Limb (tissue), 2 donors: Measurements from ENCODE around the gene ZSWIM6.

ENCODE experiments used
- DNase-seq, 2 donors: peaks; one replicate each; pipeline ENCODE4 v3.0.0-alpha.2; 2016; ENCODE audit errors: extremely low spot score in 2 of 2

The ZSWIM6 gene

DNA sequence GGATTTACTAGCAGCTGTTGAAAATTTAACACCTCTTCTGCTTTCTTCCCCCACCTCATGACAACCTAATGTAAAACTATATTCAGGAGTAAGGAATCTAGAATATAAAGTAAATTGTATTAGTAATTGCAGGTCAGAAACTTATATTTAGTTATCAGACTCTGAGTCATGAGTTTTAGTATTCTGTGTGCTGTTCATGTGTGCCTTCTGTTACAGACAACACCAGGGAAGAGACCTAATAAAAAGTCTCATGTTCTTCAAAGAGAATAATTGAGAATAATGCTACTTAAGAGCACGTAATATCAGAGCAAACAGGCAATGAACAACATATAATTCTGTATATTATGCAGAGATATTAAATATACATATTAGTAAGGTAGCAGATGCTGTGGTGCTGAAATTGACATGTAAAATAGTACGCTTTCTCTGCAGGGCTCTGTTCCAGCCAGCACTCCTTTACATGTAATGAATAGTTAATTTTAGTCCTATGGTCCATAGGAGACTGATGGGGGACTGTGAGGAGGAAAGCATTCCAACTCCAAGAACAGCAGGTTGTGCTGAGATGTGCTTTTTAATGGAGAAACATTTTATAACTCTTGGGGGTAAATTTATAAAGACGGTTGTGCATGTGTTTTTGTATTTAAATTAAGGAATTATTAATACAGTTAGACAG lies 106.4 kb downstream of the ZSWIM6 start:
- DNase-seq, result no peak

- DNase-seq, result no peak
Measured at GRCh38 chr5:61440086-61440485, 108.0 kb downstream of the ZSWIM6 start.

DNA sequence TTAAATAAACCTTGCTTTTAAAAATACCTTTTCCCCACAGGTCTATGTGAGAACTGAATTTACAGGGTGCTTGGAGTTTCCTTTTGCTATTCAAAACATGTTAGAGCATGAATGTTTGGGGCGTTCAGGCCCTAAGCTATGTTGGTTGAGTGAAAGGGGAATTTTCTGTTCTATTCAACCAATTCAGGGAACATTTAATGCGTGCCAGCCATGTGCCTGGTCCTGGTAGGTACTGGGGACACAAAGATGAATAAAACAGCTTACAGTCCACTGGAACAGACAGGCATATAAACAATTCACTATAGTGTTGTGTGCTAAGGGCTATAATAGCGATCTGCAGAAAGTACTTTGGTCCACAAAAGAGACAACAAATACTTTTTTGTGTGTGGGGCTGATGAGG lies 108.5 kb downstream of the ZSWIM6 start:
- no peak for DNase-seq

GRCh38 chr5:61441742-61442141 lies 109.7 kb downstream of the ZSWIM6 start:
- no peak for DNase-seq

GRCh38 chr5:61447780-61448495 lies 115.9 kb downstream of the ZSWIM6 start:
- DNase-seq, result no peak

DNA sequence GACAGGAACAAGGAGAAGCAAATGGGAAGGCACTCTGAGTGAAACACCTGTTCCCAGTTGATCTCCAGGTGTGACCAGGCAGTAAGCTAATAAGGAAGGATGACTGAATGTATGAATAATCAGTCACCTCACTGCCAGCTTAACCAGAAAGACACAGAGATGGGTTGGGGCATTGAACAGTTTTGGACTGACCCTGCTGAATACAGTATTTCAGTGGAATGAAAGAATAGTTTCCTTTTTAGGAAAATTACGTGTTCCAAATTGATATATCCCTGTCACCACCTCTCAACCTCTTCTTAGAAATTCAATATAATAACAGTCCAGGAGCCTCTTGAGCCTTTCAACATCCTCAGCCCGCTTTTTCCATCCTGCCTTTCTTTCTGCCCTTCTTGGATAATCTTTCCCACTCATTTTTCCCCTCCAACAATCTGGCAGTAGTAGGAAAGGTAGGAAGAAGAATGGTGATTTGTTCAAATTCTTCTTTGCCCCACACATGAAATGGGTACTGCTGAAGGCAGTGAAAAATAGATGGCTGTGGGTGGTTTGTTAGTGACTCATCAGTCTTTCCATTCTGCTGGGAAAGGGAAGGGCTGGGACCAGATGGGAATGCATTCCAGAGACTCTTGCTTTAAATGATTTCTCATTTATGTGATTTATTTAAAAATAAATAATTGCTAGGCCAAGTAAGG lies 117.9 kb downstream of the ZSWIM6 start:
- DNase-seq, result peak in 1 of 2 donors; percentile 45

- peak in 1 of 2 donors; percentile 56 for DNase-seq
Measured at GRCh38 chr5:61450493-61451279, 118.6 kb downstream of the ZSWIM6 start.

DNA sequence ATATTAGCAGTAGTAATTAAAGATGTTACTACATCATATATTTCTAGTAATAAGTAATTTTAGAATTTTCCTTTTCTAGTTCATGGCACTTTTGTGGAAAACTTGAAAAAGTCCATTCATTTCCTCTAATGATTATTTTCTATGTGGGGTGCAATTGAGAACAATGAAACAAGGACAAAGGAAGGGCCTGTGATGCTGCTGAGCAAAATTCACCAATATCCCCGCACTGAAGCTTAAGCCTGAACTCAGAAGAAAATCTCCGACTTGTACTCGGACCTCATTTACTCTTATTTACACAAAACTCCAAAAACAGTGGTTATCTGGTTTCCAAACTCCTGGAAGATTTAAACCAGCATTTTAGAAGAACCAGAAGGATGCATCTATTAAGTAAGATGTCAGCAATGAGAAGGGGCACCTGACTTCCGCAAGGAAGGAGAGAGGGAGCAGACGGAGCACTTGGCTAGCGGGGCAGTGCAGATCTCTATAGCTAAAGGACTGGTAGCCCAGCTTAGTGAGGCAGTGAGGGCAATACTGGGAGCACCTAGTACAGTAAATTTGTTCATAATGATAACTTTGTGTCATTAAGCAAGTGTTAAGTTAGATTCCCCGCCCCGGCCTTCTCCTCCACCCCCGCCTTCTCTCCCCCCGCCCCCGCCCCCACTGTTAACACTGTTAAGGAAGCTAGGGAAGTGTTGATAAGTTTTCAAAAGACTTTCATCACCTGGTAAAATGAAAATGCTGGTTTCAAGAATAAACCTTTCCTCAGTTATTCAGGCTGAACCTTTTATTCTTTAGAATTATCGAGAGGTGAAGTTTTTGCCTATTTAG lies 123.3 kb downstream of the ZSWIM6 start:
- DNase-seq, result no peak

DNA sequence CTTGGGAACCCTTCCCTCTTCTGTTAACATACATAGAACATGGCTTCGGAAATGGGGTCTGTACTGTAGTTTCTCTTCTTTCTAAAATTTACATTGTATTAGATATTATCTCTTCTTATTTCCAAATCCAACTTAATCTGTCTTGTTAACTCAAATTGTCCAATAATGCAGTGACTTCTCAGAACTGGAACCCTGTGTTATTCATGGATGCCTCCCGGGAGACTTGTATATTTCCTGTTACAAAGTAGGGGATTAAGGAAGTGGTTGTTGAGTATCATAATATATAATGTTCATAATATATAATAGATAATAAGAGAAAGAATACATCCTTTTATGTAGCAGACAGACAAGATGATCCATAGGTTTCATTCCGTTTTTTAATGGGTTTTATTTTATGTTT lies 128.4 kb downstream of the ZSWIM6 start:
- DNase-seq, result no peak

GRCh38 chr5:61461417-61461816 lies 129.4 kb downstream of the ZSWIM6 start:
- no peak for DNase-seq

DNA sequence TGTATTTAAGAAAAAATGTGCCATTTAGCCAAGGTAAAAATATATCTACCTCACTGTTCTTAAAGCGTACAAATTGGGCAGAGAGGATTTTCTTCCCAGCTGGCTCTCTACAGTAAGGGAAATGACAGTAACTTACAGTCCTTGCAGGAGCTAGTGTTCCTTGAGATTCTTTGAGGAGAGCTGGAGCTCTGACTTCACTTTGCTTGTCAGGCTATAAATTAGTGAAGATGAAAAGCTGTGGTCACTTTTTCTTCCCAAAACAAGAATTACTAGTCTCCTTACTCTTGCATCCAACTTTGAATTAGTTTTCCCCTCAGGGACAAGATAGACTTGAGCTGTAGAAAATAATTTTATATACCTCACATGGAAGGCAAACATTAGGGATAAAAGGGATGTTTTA lies 129.9 kb downstream of the ZSWIM6 start:
- DNase-seq, result no peak

- DNase-seq, result no peak
Measured at GRCh38 chr5:61463596-61463995, 131.5 kb downstream of the ZSWIM6 start.

DNA sequence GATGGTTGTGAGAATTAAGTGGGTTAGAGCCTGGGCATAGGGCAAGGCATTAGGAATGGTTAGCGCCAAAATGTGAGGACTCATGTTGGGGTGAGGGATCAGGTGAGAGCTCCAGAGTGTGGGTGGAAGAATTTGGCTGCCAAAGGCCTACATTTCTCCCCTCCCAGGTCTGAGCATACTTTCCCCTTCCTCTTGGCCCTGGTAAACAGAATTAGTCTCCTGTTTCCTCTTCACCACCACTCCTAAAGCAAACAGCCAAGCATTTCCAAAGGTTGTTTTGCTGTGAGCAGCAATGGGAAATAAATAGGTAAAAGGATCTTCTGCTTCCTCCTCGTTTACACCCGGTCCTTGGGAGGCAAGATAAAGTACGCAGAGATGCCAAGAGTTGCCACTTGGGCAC lies 132.5 kb downstream of the ZSWIM6 start:
- DNase-seq, result no peak

DNA sequence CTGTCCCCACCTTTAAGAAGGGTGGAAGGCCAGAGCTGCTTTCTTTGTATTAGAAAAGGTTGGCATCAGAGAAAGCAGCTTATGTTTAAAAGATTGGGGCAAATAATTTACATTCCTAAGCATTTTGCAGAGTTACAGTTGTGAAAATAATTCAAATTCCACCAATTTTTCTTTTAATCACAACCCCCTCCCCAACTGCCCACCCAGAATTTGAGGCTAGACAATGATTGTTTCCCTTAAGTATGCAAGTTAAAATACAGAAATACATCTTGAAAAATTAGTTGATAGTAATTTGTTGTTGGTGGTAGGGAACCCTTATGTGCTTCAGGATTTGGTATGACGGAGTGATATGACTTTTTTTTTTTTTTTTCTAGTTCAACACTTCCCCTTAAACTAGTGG lies 133.0 kb downstream of the ZSWIM6 start:
- DNase-seq, result no peak

DNA sequence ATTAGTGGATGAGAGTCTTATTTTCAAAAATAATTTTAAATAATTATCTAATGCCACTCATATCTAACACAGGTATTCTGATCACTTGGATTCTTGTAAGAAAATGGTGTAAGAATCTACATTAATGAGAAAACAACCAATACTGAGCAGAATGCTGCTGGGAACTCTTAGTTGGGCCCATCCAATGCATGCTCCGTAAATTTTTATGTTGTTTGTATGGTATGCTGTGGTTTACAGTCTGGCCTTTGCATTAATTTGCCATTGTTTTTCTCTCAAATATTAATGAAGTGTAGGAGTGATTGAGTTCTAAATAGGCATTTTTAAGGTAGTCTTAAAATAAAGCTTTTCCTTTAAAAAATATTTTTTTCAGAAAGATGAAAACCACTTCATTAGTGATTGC lies 133.4 kb downstream of the ZSWIM6 start:
- DNase-seq, result no peak

DNA sequence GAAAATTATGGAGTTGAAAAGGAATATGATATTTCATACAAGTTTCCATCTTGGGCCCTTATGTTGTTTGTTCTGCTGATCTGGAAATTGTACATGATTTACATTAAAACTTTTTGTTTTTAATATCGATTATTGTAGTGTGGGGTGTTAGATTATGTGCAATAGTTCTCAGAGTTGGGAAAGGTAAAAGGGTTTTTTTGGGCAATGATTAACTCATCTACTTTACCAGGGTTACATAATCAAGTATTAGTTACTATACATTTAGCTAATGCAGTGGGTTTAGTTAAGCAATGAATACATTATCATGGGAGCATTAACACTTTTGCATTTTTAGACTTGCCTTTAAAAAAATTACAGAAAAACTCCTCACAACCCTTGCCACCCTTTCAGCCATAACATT lies 134.0 kb downstream of the ZSWIM6 start:
- no peak for DNase-seq

- DNase-seq, result no peak
Measured at GRCh38 chr5:61467766-61468482, 135.9 kb downstream of the ZSWIM6 start.

DNA sequence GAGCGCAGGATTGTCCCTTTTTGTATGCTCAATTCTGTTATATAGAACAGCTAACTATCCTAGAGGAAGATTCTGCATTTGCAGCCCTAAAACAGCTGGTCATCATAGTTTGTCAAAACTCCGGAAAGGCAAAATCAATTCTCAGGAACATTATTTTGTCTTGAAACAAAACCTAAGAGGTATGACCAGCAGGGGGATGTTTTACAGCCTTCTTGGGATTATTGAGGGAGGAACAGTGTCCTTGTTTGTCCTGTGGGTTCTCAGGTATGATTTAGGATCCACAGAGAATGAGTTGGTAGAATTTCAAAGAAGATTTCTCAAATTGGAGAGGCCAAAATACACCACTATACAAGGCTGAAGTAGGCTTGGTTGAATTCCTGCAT lies 136.4 kb downstream of the ZSWIM6 start:
- DNase-seq, result no peak

- DNase-seq, result no peak
Measured at GRCh38 chr5:61471352-61471751, 139.3 kb downstream of the ZSWIM6 start.

- no peak for DNase-seq
Measured at GRCh38 chr5:61472172-61472958, 140.3 kb downstream of the ZSWIM6 start.
